ENCODE data around the gene CHMP6. TPM values are rescaled to one million over a fixed set of nuclear protein-coding genes. Genes with fewer than 3 reads are reported as not detected.

CHMP6 gene
- total RNA-seq, 1 donor from 2014 or later: 15.9 TPM

- no peaks in the 10 kb centered on the region for H3K27me3 ChIP-seq (ENCODE audit: low read depth)
- peaks cover 24% of the 10 kb centered on the region for H3K4me1 ChIP-seq
- peaks cover 21% of the 10 kb centered on the region for H3K36me3 ChIP-seq
- intact Hi-C loops (cut with micrococcal nuclease): no loop called here
- no peak overlapping the region for H3K4me3 ChIP-seq
- H3K27ac ChIP-seq (replicated peaks): no peak overlapping the region
- no peaks in the 10 kb centered on the region for H3K9me3 ChIP-seq (replicated peaks)
- TF ChIP-seq CTCF (IDR thresholded peaks at IDR 0.05; ENCODE audit: borderline replicate concordance): no peak
- no peak for DNase-seq
Observed at GRCh38 chr17:80962356-80963329, 29.0 kb upstream of the CHMP6 start.

GRCh38 chr17:80963812-80964543 is 27.7 kb upstream of the CHMP6 start:
- no peak for TF ChIP-seq CTCF (IDR thresholded peaks at IDR 0.05; ENCODE audit: borderline replicate concordance)
- Histone ChIP-seq H3K27ac (replicated peaks) (no peak overlapping the region), H3K27me3 (ENCODE audit: low read depth) (no peaks in the 10 kb centered on the region), H3K9me3 (replicated peaks) (no peaks in the 10 kb centered on the region), H3K4me3 (no peak overlapping the region), H3K36me3 (peaks cover 21% of the 10 kb centered on the region), H3K4me1 (peaks cover 24% of the 10 kb centered on the region)
- intact Hi-C loops (cut with micrococcal nuclease): no loop called here
- no peak for DNase-seq

GRCh38 chr17:80964544-80964856 is 27.1 kb upstream of the CHMP6 start:
- TF ChIP-seq CTCF (IDR thresholded peaks at IDR 0.05; ENCODE audit: borderline replicate concordance): no peak
- no peak for DNase-seq
- Histone ChIP-seq H3K9me3 (replicated peaks) (no peaks in the 10 kb centered on the region), H3K36me3 (peaks cover 21% of the 10 kb centered on the region), H3K4me3 (no peak overlapping the region), H3K27me3 (ENCODE audit: low read depth) (no peaks in the 10 kb centered on the region), H3K4me1 (peaks cover 24% of the 10 kb centered on the region), H3K27ac (replicated peaks) (no peak overlapping the region)
- intact Hi-C loops (cut with micrococcal nuclease): no loop called here

- peaks cover 24% of the 10 kb centered on the region for H3K4me1 ChIP-seq
- no peaks in the 10 kb centered on the region for H3K27me3 ChIP-seq (ENCODE audit: low read depth)
- peaks cover 21% of the 10 kb centered on the region for H3K36me3 ChIP-seq
- no peak overlapping the region for H3K27ac ChIP-seq (replicated peaks)
- intact Hi-C loops (cut with micrococcal nuclease): no loop called here
- no peak overlapping the region for H3K4me3 ChIP-seq
- DNase-seq: no peak
- TF ChIP-seq CTCF (IDR thresholded peaks at IDR 0.05; ENCODE audit: borderline replicate concordance): no peak
- no peaks in the 10 kb centered on the region for H3K9me3 ChIP-seq (replicated peaks)
Observed at GRCh38 chr17:80964859-80965580, 26.6 kb upstream of the CHMP6 start.

GRCh38 chr17:80965606-80966005 is 26.0 kb upstream of the CHMP6 start:
- Histone ChIP-seq H3K27me3 (ENCODE audit: low read depth) (peaks cover under 1% of the 10 kb centered on the region), H3K4me1 (peaks cover 24% of the 10 kb centered on the region), H3K36me3 (peaks cover 21% of the 10 kb centered on the region), H3K27ac (replicated peaks) (no peak overlapping the region), H3K9me3 (replicated peaks) (no peaks in the 10 kb centered on the region), H3K4me3 (no peak overlapping the region)
- intact Hi-C loops (cut with micrococcal nuclease): no loop called here
- DNase-seq: no peak
- TF ChIP-seq CTCF (IDR thresholded peaks at IDR 0.05; ENCODE audit: borderline replicate concordance): no peak
